Mesodermal cell (in vitro differentiated cells): ENCODE measurements around the gene ZNF273.
"Not testable (repeated sequence)": the region's sequence is repeated elsewhere in the genome, so short reads cannot be mapped to it uniquely, and the experiment has no call there.

Experiments
- H3K27ac ChIP-seq: 2 replicates; pipeline ENCODE4 v1.7.0; 2013; ENCODE audit warnings: mild to moderate bottlenecking, low read depth, low read length, moderate library complexity; ENCODE audit not compliant: severe bottlenecking
- H3K36me3 ChIP-seq: 2 replicates; pipeline ENCODE4 v1.7.1; 2013; ENCODE audit warnings: mild to moderate bottlenecking, low read length, moderate library complexity; ENCODE audit not compliant: control insufficient read depth, insufficient read depth
- H3K4me1 ChIP-seq: one replicate; pipeline ENCODE4 v1.7.1; 2013; ENCODE audit warnings: mild to moderate bottlenecking, low read length; ENCODE audit not compliant: insufficient read depth, control insufficient read depth, poor library complexity, severe bottlenecking
- H3K4me3 ChIP-seq: 2 replicates; pipeline ENCODE4 v1.7.0; 2013; ENCODE audit warnings: low read length, control low read depth, mild to moderate bottlenecking; ENCODE audit not compliant: insufficient read depth, poor library complexity, severe bottlenecking; ENCODE audit errors: extremely low read depth
- H3K9me3 ChIP-seq: 2 replicates; pipeline ENCODE4 v1.7.1; 2013; ENCODE audit warnings: mild to moderate bottlenecking, low read length, moderate library complexity; ENCODE audit not compliant: control insufficient read depth
- WGBS, 2 experiments: methylation state at CpG; one replicate each; pipeline ENCODE4 v1.1.5; 2013; ENCODE audit warnings: missing lambda C conversion rate in 2 of 2; ENCODE audit not compliant: insufficient coverage in 2 of 2; 5-methylcytosine and 5-hydroxymethylcytosine counted together

Gene ZNF273

DNA sequence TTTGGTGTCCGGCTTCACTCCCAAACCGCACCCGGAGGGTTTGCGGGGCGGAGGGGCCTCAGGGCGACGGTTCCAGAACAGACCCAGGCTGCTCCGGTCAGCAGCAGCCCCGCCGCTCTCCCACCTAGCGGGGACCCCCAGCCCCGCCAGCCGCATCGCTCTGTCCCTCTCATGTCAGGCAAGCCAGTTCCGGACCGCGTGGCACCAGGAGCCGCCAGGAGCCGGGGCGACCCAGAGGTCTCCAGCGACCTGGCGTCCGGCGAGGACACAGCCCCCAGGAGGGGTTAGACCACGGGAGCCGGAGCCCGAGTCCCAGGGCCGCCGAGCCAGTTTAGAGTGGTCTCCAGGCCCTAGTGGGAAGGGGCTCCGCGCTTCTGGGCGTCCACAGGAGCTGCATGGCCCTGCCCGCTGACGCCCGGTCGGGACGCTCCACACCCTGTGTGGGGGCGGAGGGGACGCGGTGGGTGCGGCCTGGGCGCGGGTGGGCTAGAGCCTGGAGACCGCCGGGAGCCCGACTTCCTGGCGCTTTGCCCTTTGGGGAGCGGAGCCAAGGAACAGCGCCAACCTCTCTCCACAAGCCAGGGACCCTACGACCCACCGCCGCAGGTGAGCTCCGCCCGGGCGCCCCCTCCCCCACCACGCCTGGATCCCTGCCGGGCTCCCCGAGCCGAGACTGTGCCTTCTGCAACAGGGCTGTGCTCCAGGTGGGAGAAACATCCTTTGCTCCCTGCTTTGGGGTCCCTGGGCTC lies 44.4 kb downstream of the ZNF273 start:
- no peaks in the 10 kb centered on the region for H3K9me3 ChIP-seq
- no peaks in the 10 kb centered on the region for H3K36me3 ChIP-seq
- WGBS, 2 experiments = 2 to 8% methylated on average over 32 to 47 of the region's 59 CpGs
- peak overlapping the region; percentile 31 for H3K4me3 ChIP-seq
- H3K27ac ChIP-seq = no peak overlapping the region
- H3K4me1 ChIP-seq = peaks cover 9% of the 10 kb centered on the region

DNA sequence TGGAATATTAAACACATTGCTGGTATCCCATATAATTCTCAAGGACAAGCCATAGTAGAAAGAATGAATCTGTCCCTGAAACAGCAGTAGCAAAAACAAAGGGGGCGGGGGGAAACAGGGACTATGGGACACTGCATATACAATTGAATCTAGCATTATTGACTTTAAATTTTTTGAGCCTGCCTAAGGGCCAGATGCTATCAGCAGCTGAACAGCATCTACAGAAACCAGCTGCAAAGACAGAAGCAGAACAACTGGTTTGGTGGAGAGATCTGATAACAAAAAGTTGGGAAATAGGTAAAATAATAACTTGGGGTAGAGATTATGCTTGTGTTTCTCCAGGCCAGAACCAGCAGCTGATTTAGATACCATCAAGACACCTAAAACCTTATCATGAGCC lies 45.7 kb downstream of the ZNF273 start:
- 100% methylated on average over 1 of the region's 1 CpG; no CpG with 5 or more reads in 1 of the 2 experiments for WGBS, 2 experiments

DNA sequence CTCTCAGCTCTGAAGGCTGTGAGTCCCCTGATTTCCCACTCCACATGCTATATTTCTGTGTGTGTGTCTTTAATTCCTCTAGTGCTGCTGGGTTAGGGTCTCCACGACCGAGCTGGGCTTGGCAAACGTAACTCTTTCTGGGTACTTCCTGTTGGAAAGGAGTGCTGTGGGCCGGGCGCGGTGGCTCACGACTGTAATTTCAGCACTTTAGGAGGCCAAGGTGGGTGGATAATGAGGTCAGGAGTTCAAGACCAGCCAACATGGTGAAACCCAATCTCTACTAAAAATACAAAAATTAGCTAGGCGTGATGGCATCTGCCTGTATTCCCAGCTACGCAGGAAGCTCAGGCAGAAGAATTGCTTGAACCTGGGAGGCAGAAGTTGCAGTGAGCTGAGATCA lies 47.6 kb downstream of the ZNF273 start:
- not testable (repeated sequence) for H3K9me3 ChIP-seq, H3K27ac ChIP-seq, H3K36me3 ChIP-seq, H3K4me3 ChIP-seq, H3K4me1 ChIP-seq
- 0% methylated on average over 1 of the region's 9 CpGs for WGBS, 2 experiments

More for the DNA sequence above, 45.7 kb downstream of the ZNF273 start:
- not testable (repeated sequence) for H3K9me3 ChIP-seq, H3K4me1 ChIP-seq, H3K36me3 ChIP-seq, H3K4me3 ChIP-seq, H3K27ac ChIP-seq

DNA sequence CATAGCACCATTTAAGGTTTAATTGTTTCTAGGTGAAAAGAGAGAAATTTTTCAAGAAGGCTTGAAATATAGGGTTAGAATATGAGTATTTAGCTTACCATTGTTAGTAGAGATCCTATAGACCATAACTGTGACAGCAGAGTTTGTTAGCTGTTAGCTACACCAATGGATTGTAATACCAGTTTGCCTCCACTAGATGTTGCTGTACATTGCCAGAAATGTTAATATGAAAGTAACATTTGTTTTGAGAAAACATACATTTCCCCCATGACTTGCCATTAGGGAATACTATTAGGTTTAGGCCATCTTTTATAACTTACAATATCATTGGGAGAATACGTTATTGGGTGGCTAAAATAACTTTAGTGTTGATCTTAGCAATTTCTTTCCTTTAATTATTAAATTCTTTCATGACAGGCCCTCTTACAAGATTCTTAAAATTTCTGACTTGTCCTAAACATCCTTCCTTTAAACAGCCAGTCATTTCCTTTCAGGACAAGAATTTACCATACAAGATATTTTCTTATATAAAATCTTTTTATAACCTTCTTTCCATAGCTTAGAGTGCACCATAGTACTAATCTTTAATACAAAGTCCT lies 48.3 kb downstream of the ZNF273 start:
- Histone ChIP-seq H3K27ac (no peak overlapping the region), H3K9me3 (no peaks in the 10 kb centered on the region), H3K4me3 (no peak overlapping the region), H3K36me3 (no peaks in the 10 kb centered on the region), H3K4me1 (peaks cover 4% of the 10 kb centered on the region)
- no CpG with 5 or more reads among the region's 1 CpG for WGBS, 2 experiments

DNA sequence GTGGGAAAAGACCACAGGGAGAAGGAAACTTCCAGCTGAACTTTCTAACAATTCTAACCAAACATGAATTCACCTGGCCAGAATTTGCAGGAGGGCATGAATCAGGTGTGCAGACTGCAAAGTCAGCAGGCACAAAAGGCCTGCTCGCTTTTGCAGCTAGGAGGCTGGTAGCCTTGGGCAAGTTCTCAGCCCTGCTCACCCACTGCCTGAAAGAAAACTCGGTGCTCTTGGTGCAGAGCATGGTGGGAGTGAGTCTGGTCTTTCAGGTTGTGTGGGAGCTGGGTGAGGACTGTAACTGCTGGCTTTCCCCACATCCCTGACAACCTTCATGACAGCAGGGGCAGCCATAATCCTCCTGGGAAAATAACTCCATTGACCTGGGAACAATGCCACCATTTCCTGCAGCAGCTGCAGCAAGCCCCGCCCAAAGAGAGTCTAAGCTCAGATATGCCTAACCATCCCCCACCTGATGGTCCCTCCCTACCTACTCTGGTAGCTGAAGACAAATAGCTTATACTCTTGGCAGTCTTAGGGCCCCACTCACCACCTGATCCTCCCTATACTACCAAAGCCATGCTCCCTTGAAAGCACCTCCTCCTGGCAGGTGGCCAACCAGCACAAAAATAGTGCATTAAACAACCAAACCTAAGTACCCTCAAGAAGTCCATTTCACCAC lies 56.1 kb downstream of the ZNF273 start:
- Histone ChIP-seq H3K4me1 (no peaks in the 10 kb centered on the region), H3K4me3 (no peak overlapping the region), H3K9me3 (peaks cover 5% of the 10 kb centered on the region), H3K27ac (no peak overlapping the region), H3K36me3 (no peaks in the 10 kb centered on the region)
- 77 to 86% methylated on average over 1 of the region's 3 CpGs for WGBS, 2 experiments

DNA sequence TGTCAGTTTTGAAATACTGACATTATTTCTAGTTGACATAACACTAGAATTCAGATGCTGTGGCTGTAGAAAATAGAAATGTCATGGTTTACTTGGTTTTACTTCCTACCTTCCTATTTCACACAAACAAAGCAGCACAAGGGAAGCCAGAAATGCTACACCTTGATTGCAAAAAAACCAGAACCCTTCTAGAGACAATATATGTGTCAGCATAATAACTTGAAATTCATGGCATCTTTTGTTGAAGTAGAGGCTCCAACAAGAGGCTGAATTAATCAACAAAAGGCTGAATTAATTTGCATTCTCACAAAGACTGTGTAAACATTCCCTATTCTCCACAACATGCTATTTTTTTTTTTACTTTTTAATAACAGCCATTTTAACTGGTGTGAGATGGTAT lies 62.5 kb downstream of the ZNF273 start:
- Histone ChIP-seq H3K9me3 (peaks cover 4% of the 10 kb centered on the region), H3K27ac (no peak overlapping the region), H3K4me3 (no peak overlapping the region), H3K4me1 (no peaks in the 10 kb centered on the region), H3K36me3 (no peaks in the 10 kb centered on the region)

DNA sequence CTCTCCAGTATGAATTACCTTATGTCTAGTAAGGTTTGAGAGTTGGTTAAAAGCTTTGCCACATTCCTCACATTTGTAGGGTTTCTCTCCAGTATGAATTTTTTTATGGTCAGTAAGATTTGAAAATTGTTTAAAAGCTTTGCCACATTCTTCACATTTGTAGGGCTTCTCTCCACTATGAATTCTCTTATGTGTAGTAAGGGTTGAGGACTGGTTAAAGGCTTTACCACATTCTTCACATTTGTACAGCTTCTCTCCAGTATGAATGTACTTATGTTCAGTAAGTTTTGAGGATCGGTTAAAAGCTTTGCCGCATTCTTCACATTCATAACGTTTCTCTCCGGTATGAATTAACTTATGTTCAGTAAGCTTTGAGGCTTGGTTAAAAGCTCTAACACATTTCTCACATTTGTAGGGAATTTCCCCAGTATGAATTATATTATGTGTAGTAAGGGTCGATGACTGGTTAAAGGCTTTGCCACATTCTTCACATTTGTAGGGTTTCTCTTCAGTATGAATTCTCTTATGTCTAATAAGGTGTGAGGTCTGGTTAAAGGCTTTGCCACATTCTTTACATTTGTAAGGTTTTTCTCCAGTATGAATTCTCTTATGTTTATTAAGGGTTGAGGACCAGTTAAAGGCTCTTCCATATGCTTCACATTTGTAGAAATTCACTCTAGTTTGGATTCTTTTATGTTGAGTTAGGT lies 75.6 kb downstream of the ZNF273 start:
- Histone ChIP-seq H3K4me3 (no peak overlapping the region), H3K9me3 (peaks cover 71% of the 10 kb centered on the region), H3K27ac (no peak overlapping the region), H3K36me3 (peaks cover 63% of the 10 kb centered on the region), H3K4me1 (no peaks in the 10 kb centered on the region)
- WGBS, 2 experiments = 95% methylated on average over 4 of the region's 5 CpGs; no CpG with 5 or more reads in 1 of the 2 experiments
